Small intestine (tissue), 7 donors: ENCODE measurements around the gene SLC16A11. TPM values are rescaled to one million over a fixed set of nuclear protein-coding genes. Genes with fewer than 3 reads are reported as not detected.
"Not testable (repeated sequence)": the region's sequence is repeated elsewhere in the genome, so short reads cannot be mapped to it uniquely, and the experiment has no call there.

ENCODE experiments used
- DNase-seq, 2 donors: peaks; one replicate each; pipeline versions ENCODE4 v3.0.0 to v3.0.0-alpha.2; 2013
- FAIRE-seq: peaks from 2 replicates; lab custom pipeline; 2012; peaks lifted over from hg19 to GRCh38; lab: Jason Lieb, UNC
- H3K27ac ChIP-seq, 3 donors: one replicate each; pipeline ENCODE4 v1.5.1; 2013; ENCODE audit warnings: low read length in 2 of 3, mild to moderate bottlenecking in 2 of 3, control low read depth in 1 of 3, inconsistent platforms in 1 of 3, low read depth in 1 of 3, moderate library complexity in 1 of 3
- H3K27me3 ChIP-seq, 3 donors: one replicate each; pipeline ENCODE4 v1.6.1; 2013; ENCODE audit warnings: low read length in 3 of 3, inconsistent platforms in 1 of 3; ENCODE audit not compliant: control insufficient read depth in 3 of 3, insufficient read depth in 3 of 3
- H3K36me3 ChIP-seq, 3 donors: one replicate each; pipeline ENCODE4 v1.6.1; 2013; ENCODE audit warnings: low read length in 3 of 3, inconsistent platforms in 1 of 3, low read depth in 1 of 3, mild to moderate bottlenecking in 1 of 3, moderate library complexity in 1 of 3; ENCODE audit not compliant: control insufficient read depth in 3 of 3, insufficient read depth in 2 of 3
- H3K4me1 ChIP-seq, 3 donors: one replicate each; pipeline ENCODE4 v1.6.1; 2013; ENCODE audit warnings: low read length in 2 of 3, inconsistent platforms in 1 of 3, low read depth in 1 of 3, mild to moderate bottlenecking in 1 of 3, moderate library complexity in 1 of 3; ENCODE audit not compliant: control insufficient read depth in 3 of 3, insufficient read depth in 2 of 3
- H3K4me3 ChIP-seq, 3 donors: one replicate each; pipeline ENCODE4 v1.5.1; 2013; ENCODE audit warnings: low read length in 3 of 3, control low read depth in 1 of 3, inconsistent platforms in 1 of 3, low read depth in 1 of 3, mild to moderate bottlenecking in 1 of 3, moderate library complexity in 1 of 3
- H3K9me3 ChIP-seq, 2 donors: one replicate each; pipeline ENCODE4 v1.6.1; 2013; ENCODE audit warnings: low read depth in 1 of 2, low read length in 1 of 2; ENCODE audit not compliant: control insufficient read depth in 2 of 2, insufficient read depth in 1 of 2
- WGBS, 3 donors: extraction: QIAGEN DNeasy Blood & Tissue Kit; methylation state at CpG; one replicate each; pipeline ENCODE4 v1.1.7; 2013; 5-methylcytosine and 5-hydroxymethylcytosine counted together
- polyA plus RNA-seq, 4 donors: library from polyadenylated mRNA; stranded (reverse) in 3 of 4; unstranded in 1 of 4; fragments of 200-250 nt in 3 of 4; fragments of 120-200 nt in 1 of 4; gene quantifications; one replicate each; pipeline versions ENCODE4 v1.2.1 to v1.2.3, GENCODE V29; 2013
- donor health status: healthy with polysubstance abuse.
- donor health status: control.
- donor health status: control.
- donor health status: Bipolar disorder and iron deficiency.
- donor health status: healthy.

The SLC16A11 gene
- polyA plus RNA-seq, 4 donors, result 0.68 to 2.3 TPM; not detected in 2

DNA sequence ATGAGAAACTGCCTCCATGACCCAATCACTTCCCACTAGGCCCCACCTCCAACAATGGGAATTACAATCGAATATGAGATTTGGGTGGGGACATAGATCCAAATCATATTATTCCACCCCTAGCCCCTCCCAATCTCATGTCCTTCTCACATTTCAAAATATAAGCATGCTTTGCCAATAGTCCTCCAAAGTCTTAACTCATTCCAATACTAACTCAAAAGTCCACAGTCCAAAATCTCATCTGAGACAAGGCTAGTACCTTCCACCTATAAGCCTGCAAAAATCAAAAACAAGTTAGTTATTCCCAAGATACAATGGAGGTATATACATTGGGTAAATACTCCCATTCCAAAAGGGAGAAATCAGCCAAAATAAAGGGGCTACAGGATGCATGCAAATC is 23.3 kb upstream of the SLC16A11 start:
- Histone ChIP-seq H3K36me3 (no peaks in the 10 kb centered on the region), H3K27me3 (peaks cover 0 to 7% (median 2%) of the 10 kb centered on the region in 3 donors), H3K4me3 (no peak overlapping the region), H3K9me3 (peaks cover 0 to 19% of the 10 kb centered on the region in 2 donors), H3K4me1 (no peaks in the 10 kb centered on the region), H3K27ac (no peak overlapping the region)
- 87 to 88% (median 87%) methylated on average over 1 of the region's 1 CpG for WGBS, 3 donors
- no peak for FAIRE-seq
- DNase-seq, result no peak

DNA sequence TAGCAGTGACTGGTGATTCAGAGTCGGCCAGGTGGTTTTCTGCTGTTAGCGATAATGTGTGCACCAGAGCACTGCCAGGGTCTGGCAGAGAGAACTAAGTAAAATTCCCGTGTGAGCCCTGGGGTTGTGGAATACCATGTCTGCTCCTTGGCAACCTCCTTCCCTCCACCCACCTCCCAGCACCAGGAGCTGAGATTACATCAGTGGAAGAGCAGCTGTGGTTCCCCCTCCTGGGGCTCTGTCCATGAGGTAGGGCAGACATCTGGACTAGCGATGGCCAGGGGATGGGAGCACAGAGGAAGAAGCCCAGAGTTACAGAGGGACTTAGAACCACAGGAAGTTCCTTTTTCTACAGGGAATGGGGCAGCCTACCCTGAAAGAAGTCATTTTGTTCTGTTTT is 20.4 kb upstream of the SLC16A11 start:
- no peak overlapping the region for H3K4me3 ChIP-seq
- no peaks in the 10 kb centered on the region for H3K36me3 ChIP-seq
- DNase-seq (no peak), FAIRE-seq (no peak)
- H3K27me3 ChIP-seq, result peaks cover 0 to 7% (median 2%) of the 10 kb centered on the region in 3 donors
- peaks cover 0 to 19% of the 10 kb centered on the region in 2 donors for H3K9me3 ChIP-seq
- no peak overlapping the region for H3K27ac ChIP-seq
- no peaks in the 10 kb centered on the region for H3K4me1 ChIP-seq
- 72 to 81% (median 75%) methylated on average over 4 of the region's 4 CpGs for WGBS, 3 donors

DNA sequence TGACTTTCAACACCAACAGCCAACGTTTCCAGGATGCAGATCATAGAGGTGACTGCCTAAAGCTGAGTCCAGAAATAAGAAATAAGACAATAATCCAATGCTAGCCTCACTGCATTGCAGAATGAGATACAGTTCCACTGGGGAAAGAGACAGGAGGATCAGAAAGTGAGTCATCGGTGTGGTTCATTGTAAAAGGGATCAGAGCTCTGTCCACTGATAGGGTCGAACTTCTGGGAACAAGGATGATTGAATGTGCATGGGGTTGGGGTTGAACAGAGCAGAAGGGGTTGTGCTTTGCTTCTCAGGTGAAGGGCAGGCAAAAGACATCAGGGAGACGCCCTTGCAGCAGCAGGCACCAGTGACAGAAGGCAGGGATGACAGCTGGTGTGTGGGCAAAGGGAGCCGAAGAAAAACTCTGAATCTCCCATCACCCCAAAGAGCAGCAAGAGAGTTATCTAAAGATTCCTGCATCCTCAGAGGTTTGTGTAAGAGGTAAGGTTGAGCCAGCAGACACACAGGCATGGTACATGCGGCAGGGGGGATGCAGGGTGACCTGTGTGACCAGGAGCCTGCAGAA is 19.7 kb upstream of the SLC16A11 start:
- Histone ChIP-seq H3K4me1 (no peaks in the 10 kb centered on the region), H3K27ac (no peak overlapping the region), H3K9me3 (peaks cover 0 to 13% of the 10 kb centered on the region in 2 donors), H3K27me3 (peaks cover 0 to 7% (median 2%) of the 10 kb centered on the region in 3 donors), H3K36me3 (no peaks in the 10 kb centered on the region), H3K4me3 (no peak overlapping the region)
- WGBS, 3 donors, result 53 to 67% (median 59%) methylated on average over 6 of the region's 6 CpGs
- DNase-seq (no peak), FAIRE-seq (no peak)

DNA sequence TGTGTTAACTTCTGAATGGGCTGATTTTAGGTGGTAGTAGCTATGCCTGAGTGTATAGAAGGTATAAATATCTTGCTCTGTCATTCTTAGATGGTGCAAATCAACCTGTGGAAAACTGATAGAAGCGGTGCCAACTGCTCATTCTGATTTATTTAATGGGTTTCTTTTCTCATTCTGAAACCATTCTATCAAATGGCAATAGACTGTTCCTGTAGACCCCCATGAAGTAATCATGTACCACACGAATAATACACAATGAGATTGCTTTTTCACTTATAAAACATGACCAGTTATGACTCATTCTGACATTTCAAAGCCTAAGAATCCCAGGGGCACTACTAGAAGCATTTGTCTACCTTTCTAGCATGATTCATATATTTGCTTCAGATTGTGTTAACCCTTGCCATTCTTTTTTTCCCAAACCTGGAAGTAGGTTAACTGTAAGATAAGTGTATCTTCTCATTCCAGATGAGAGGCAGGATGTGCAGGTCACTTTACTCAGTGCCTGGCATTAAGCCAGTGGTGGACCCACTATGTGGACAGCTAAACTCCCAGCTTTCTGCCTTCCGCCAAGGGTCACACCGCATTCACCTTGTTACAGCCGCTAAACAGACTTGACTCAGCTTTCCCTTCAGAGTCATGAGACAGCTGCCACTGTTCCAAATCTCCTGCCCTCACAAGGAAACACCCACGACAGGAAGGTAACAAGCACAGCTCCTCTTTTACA is 16.4 kb upstream of the SLC16A11 start:
- FAIRE-seq (no peak), DNase-seq (no peak)
- Histone ChIP-seq H3K27me3 (peaks cover 0 to 4% (median 2%) of the 10 kb centered on the region in 3 donors), H3K4me3 (no peak overlapping the region), H3K4me1 (no peaks in the 10 kb centered on the region), H3K36me3 (no peaks in the 10 kb centered on the region), H3K9me3 (no peaks in the 10 kb centered on the region), H3K27ac (no peak overlapping the region)
- 38 to 48% (median 44%) methylated on average over 6 of the region's 6 CpGs for WGBS, 3 donors

DNA sequence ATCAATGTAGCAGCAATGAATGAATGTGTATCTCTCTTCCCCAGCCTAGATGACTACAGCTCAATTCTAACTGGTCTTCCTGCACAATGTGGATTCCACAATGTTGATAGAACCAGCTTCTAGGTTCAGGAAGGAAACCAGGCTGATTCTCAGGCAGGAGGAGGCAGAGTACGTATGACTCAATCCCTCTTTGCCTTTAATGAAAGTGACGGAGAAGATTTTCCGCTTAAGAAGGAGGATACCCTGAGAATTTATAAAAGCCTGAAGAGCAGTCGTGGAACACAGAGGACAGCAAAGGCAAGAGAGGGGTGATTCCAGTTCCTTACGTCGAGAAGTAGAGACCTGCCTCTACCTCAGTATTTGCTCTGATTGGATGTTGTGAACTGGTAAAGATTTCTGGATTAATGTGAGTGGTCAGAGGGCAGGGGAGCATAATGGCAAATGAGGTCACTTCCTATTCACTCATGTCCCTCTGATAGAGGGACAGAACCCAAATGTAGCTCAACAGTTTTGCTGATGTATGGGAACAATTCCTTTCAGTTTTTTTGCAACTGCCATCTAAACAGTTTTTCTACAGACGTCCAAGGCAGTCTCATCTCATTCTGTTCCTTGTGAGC is 15.0 kb upstream of the SLC16A11 start:
- H3K27me3 ChIP-seq, result peaks cover 0 to 4% (median 0%) of the 10 kb centered on the region in 3 donors
- H3K4me1 ChIP-seq, result no peaks in the 10 kb centered on the region
- DNase-seq (no peak), FAIRE-seq (no peak)
- H3K4me3 ChIP-seq, result no peak overlapping the region
- no peaks in the 10 kb centered on the region for H3K36me3 ChIP-seq
- H3K9me3 ChIP-seq, result no peaks in the 10 kb centered on the region
- H3K27ac ChIP-seq, result no peak overlapping the region
- WGBS, 3 donors, result 66 to 82% (median 69%) methylated on average over 7 of the region's 7 CpGs

DNA sequence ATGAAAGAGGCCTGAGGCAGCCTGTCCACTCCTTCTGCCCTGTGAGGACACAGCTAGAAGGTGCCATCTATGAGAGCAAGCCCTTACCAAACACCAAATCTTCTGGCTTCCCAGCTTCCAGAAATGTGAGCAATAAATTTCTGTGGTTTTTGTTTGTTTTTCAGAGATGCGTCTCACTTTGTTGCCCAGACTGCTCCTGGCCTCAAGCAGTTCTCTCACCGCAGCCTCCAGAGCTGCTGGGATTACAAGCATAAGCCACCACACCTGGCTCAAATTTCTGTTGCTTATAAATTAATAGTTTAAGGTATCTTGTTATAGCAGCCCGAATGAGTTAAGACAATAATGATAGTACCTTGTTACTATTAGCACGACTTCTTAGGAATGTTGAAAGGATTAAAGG is 12.5 kb upstream of the SLC16A11 start:
- Histone ChIP-seq H3K27ac (no peak overlapping the region), H3K4me1 (no peaks in the 10 kb centered on the region), H3K27me3 (no peaks in the 10 kb centered on the region), H3K9me3 (no peaks in the 10 kb centered on the region), H3K4me3 (no peak overlapping the region), H3K36me3 (no peaks in the 10 kb centered on the region)
- no peak for DNase-seq
- WGBS, 3 donors, result 74 to 85% (median 83%) methylated on average over 4 of the region's 4 CpGs
- no peak for FAIRE-seq

DNA sequence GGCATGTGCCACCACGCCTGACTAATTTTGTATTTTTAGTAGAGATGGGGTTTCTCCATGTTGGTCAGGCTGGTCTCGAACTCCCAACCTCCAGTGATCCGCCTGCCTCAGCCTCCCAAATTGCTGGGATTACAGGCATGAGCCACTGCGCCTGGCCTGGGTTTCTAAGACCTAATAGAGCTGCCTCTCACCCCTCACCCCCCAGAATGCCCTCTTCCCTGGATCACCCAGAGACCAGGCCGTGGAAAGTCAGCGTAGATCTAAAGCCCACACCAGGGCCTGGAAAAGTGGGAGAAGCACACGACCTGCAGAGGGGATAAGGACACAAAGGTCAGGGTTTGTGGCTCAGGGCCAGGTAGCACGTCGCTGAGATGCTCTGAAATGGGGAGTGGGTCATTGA is 6.7 kb upstream of the SLC16A11 start:
- not testable (repeated sequence) for FAIRE-seq, H3K9me3 ChIP-seq, H3K36me3 ChIP-seq, H3K27ac ChIP-seq, DNase-seq, H3K4me3 ChIP-seq, H3K27me3 ChIP-seq
- 75 to 79% (median 76%) methylated on average over 8 to 9 of the region's 9 CpGs for WGBS, 3 donors
- peaks cover 0 to 13% (median 3%) of the 10 kb centered on the region in 3 donors for H3K4me1 ChIP-seq

DNA sequence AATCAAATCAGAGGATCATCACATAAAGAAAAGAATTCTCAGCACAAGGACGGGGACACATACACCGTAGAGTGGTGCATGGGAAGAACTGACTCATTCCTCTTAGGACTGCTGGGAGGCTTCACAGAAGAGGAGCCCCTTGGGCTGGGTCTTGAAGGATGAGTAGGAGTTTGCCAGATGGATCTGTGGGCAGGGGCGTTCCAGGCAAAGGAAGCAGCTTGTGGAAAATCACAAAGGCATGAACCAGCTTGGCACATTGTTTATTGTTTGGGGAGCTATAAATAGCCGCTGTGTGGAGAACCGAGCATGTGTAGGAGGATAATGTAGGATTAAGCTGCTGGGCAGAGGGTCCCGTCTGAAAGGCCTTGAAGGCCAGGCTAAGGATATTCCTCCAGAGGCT is 5.1 kb upstream of the SLC16A11 start:
- Histone ChIP-seq H3K4me1 (peaks cover 0 to 23% (median 3%) of the 10 kb centered on the region in 3 donors), H3K36me3 (no peaks in the 10 kb centered on the region), H3K27ac (no peak overlapping the region), H3K27me3 (peaks cover 0 to 20% (median 0%) of the 10 kb centered on the region in 3 donors), H3K9me3 (no peaks in the 10 kb centered on the region), H3K4me3 (no peak overlapping the region)
- no peak for DNase-seq
- no peak for FAIRE-seq
- 73 to 88% (median 76%) methylated on average over 6 of the region's 6 CpGs for WGBS, 3 donors
